Iris pigment epithelial cell (primary cell): ENCODE measurements around the gene RPL13A.

Experiments
- DNase-seq: peaks from one replicate; pipeline ENCODE4 v3.0.0-alpha.2; 2011; ENCODE audit warnings: low read depth

RPL13A gene

GRCh38 chr19:49481020-49481683, 6.3 kb upstream of the RPL13A start:
- DNase-seq = no peak

GRCh38 chr19:49486232-49486631, 1.2 kb upstream of the RPL13A start:
- no peak for DNase-seq

- no peak for DNase-seq
These were observed 615 bp upstream of the RPL13A start for GRCh38 chr19:49486710-49487276.

GRCh38 chr19:49488046-49488862, 846 bp downstream of the RPL13A start:
- no peak for DNase-seq

- no peak for DNase-seq
These were observed 1.6 kb downstream of the RPL13A start for GRCh38 chr19:49488863-49489537.

GRCh38 chr19:49489601-49490167, 2.3 kb downstream of the RPL13A start:
- DNase-seq = no peak

- DNase-seq = no peak
These were observed 3.0 kb downstream of the RPL13A start for GRCh38 chr19:49490287-49491029.

GRCh38 chr19:49491030-49491803, 3.8 kb downstream of the RPL13A start:
- no peak for DNase-seq

GRCh38 chr19:49491804-49492572, 4.6 kb downstream of the RPL13A start:
- no peak for DNase-seq

GRCh38 chr19:49492573-49493405, 5.4 kb downstream of the RPL13A start:
- no peak for DNase-seq

GRCh38 chr19:49496574-49497008, 9.2 kb downstream of the RPL13A start:
- DNase-seq = no peak

- DNase-seq = peak; percentile 67
These were observed 9.8 kb downstream of the RPL13A start for GRCh38 chr19:49497047-49497788.

- DNase-seq = no peak
These were observed 10.3 kb downstream of the RPL13A start for GRCh38 chr19:49497789-49498103.

GRCh38 chr19:49498475-49498874, 11.1 kb downstream of the RPL13A start:
- no peak for DNase-seq

- no peak for DNase-seq
These were observed 11.7 kb downstream of the RPL13A start for GRCh38 chr19:49499030-49499670.

- peak; percentile 88 for DNase-seq
These were observed 15.6 kb downstream of the RPL13A start for GRCh38 chr19:49502866-49503581.

- DNase-seq = no peak
These were observed 16.2 kb downstream of the RPL13A start for GRCh38 chr19:49503582-49503962.
